HG03378 (cell line): ENCODE data around the gene NMRAL1.
A peak's percentile ranks its signal among the peaks of the same experiment; 100 is the strongest.

Experiments used
- ATAC-seq: cut with Tn5 transposase; IDR thresholded peaks from one replicate; pipeline ENCODE4 v1.9.1; 2021; ENCODE audit warnings: mild to moderate bottlenecking, moderate library complexity; ENCODE audit not compliant: unreplicated experiment

Gene NMRAL1

DNA sequence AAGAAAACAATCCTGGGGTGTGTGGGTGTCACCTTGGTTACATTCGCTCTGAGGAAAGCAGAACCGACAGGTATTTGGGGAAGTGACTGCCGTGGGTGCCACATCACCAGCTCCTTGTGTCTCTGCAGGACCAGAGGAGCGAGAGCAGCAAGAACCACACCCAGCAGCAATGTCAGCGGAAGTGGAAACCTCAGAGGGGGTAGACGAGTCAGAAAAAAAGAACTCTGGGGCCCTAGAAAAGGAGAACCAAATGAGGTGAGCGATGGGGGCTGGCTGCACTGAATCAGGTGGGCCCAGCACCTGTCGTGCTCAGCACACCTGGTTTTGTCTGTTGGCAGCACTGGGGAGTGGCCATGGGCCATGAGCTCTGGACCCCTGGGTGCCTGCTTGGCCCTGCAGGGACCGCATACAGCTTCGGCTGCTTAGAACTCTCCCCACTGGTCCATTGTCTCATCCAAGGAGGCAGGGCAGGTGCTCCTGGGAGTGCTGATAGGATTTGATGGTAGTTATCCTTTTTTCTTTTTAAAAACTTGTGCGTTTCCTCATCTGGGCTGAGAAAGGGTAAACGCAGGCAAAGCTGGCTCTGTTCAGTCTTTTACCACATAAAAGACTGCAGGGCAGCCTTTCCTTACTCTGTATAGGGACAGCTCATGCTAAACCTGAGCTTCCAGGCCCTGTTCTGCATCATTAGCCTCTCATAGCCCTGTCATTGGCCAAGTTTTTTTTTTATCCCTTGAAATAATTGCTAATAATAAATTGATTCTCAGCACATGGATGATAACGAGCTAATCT is 31.1 kb upstream of the NMRAL1 start:
- no peak for ATAC-seq

DNA sequence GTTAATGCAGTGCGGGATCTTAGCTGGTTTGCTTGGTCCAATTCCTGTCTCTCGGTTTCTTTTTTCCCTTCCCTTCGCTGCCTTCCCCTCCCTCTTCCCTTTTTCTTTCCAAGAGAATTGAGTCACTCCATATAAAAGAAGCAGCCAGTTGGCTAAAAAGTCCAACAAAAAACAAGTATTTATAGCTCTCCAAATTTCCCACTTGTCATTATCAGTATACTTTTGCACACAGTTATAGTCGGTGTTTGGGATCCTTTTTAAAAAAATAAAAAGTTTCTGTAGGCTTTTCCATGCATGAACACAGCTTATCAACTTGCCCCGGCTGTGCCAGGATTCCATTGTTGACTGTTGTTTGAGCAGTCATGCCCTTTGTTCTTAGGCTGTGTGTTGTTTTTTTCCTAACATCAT is 26.6 kb upstream of the NMRAL1 start:
- no peak for ATAC-seq

DNA sequence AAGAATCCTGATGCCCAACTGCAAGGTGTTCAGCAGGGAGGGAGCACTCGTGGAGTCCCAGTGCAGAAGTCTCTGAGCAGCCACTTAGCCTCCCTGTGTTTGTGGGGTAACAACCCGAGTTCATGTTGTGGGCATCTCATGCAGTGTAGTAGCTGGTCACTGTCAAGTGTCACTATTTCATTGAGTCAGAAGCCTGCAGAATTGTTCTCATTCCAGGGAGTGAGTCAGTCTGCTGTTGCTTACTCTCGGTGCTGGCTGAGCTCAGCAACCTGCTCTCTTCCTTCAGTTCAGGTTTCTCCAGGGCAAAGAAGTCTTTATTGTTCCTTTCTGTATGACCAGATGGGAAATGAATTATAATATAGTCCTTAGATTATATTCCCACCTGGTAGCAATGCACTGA is 25.8 kb upstream of the NMRAL1 start:
- no peak for ATAC-seq

- no peak for ATAC-seq
Measured at GRCh38 chr16:4499196-4499555, 24.8 kb upstream of the NMRAL1 start.

- ATAC-seq: no peak
Measured at GRCh38 chr16:4498546-4499195, 24.2 kb upstream of the NMRAL1 start.

DNA sequence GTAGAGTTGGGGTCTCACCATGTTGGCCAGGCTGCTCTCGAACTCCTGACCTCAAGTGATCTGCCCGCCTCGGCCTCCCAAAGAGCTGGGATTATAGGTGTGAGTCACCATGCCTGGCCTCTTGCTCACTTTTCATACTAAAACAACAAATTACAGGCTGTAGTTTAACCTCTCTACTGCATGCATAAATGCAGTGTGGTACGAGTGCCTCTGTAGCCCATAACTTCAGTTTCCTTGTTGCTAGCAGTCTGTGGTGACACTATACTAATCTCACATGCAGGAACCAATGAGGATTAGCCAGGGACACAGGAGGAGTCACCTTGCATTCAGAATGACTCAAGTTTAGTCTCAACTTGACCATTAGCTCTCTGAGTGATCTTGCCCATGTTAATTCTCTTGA is 21.9 kb upstream of the NMRAL1 start:
- no peak for ATAC-seq

- no peak for ATAC-seq
Measured at GRCh38 chr16:4495766-4496165, 21.3 kb upstream of the NMRAL1 start.

- ATAC-seq: no peak
Measured at GRCh38 chr16:4494746-4495490, 20.5 kb upstream of the NMRAL1 start.

GRCh38 chr16:4491898-4492297 is 17.5 kb upstream of the NMRAL1 start:
- no peak for ATAC-seq

DNA sequence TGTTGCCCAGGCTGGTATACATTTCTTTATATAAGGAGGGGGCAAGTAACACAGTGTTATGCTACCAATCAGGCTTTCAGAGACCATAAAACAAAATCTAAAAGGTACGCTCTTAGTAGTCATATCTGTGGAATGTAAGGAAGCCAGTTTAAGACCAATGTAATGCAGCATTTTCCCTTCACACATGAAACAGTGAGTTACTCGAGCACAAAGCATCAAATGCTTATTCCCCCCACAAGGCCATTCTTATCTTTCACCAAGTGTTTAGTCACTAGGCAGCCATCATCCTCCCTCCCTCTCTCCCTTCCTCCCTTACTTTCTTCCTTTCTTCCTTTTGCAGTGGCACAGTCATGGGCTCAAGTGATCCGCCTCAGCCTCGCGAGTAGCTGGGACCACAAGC is 14.6 kb upstream of the NMRAL1 start:
- no peak for ATAC-seq

GRCh38 chr16:4488499-4488967 is 14.1 kb upstream of the NMRAL1 start:
- ATAC-seq: no peak

DNA sequence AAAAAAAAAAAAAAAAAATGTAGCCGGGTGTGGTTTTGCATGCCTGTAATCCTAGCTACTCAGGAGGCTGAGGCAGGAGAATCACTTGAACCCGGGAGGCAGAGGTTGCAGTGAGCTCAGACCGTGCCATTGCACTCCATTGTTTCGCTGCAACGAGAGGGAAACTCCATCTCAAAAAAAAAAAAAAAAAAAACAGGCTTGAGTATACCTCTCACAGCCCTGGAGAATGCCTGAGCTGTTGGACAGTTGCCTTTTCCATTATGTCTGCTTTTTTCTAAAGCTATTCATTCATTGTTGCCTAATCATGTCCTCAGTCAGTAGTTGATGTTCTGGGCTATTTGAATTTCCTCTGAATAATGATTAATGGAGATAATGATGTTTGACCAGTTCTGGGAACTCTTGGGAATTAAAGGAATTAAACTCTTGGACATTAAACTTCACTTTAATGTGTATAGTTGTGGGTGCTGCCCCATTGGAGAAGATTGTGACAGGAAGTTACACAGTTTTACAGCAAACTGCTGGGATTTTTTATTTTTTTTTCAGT is 13.6 kb upstream of the NMRAL1 start:
- no peak for ATAC-seq

- no peak for ATAC-seq
Measured at GRCh38 chr16:4486126-4486893, 11.9 kb upstream of the NMRAL1 start.

DNA sequence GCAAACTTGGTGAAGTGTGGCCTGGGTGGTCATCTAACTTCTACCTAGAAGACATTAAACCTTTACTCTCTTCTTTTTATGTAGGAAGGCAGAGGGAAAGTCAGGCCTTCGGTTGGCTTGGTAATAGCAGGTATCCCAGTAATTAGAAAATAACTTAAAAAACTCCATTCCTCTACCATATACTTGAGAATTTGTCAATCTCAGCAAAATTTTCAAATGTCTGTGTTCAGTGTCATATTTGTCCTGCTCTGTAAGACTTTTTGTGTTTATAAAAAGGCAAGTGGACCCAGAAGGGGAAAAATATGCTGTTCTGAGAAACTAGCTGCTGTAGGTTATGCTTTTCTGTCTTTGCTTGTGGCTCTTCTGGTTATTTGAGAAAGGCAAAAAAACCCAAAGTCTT is 7.5 kb upstream of the NMRAL1 start:
- ATAC-seq: no peak

DNA sequence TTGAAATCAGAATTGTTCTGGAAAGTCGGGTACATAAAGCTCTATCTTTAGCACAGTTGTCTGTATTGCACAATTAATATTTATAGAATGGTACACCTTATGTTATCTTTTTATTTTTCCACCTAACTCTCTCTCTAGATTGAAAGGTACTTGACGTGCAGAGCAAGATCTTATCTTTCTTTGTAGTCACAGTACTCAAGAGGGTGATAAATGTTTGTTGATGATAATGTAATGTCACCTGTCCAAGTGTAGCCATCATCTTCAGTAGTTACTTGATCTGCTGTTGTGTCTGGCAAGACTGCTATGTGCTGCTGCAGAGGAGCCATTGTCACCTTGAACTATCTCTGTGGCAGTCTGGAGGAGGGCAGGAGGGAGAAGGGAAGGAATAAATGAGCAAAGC is 7.1 kb upstream of the NMRAL1 start:
- no peak for ATAC-seq

DNA sequence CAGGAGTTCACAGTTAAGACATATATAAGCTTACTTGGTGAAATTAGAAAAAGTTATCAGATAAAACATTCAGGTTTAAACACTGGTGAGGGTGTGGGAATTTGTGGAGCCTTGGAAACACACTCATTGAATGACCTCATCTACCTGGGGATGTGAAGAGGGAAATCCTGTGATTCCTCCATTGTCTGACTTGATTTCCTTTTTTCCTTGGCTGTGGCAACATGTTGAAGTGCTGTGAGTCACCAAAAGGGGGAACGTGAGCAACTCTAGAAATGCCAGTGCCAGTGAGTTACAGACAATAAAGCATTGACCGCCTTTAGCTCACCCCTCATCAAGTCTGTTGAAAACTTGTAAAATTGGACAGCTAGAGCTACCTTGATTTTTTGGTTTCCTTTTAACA is 3.5 kb upstream of the NMRAL1 start:
- no peak for ATAC-seq

DNA sequence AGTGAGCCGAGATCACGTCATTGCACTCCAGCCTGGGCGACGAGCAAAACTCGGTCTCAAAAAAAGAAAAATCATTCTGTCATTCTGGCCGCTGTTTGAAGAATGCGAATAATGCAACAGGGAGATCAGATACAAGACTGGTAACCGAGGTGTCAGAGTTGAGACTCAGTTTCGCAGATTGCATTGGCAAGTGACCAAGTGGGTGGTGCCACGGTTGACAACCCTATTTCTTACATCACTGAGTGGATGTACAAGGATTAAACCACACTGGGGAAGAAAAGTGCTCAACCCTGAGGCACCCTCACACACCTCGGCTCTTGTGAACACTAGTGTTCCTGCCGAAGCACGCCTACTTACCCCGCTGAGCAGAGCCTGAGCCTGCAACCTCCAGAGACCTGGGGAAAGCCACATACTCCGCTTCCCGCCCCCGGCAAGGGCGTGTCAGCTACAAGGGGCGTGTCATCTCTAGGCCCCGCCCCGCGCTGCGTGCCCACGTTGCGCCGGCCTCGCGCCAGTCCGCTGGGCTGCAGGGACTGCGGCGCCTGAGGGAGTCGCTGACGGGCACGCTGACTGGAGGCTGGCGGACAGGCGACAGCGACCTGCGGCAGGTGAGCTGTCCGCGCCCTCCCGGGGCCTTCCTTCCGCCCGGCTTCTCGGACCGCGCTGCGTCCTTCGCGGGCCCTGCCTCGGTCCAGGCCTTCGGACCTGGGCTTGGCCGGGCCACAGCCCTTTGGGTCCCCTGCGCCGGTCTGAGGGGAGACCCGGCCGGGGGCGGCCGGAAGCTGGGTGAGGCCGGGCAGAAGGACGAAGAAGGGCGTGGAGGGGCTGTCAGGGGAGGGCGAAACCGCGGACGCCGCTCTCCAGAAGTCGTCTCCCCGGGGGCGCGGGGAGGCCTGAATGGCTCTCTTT is 1.7 kb upstream of the NMRAL1 start, which contains the start of gene HMOX2:
TSS of gene HMOX2 (plus strand) at position 519 of the 909 bp plus-strand sequence. CDS start 29,127 bp downstream, outside the sequence.
- peak; percentile 63 for ATAC-seq

DNA sequence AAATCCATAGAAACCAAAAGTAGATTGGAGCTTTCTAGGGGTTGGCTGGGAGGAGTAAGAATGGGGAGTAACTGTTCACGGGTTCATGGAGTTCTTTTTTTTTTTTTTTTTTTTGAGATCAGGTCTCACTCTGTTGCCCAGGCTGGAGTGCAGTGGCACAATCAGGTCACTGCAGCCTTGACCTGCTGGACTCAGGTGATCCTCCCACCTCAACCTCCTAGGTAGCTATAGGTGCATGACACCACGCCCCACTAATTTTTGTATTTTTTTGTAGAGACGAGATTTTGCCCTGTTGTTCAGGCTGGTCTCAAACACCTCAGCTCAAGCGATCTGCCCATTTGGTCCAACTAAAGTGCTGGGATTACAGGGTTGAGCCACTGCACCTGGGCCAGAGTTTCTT is 1.5 kb downstream of the NMRAL1 start:
- no peak for ATAC-seq

GRCh38 chr16:4471869-4472268 is 2.6 kb downstream of the NMRAL1 start:
- no peak for ATAC-seq

DNA sequence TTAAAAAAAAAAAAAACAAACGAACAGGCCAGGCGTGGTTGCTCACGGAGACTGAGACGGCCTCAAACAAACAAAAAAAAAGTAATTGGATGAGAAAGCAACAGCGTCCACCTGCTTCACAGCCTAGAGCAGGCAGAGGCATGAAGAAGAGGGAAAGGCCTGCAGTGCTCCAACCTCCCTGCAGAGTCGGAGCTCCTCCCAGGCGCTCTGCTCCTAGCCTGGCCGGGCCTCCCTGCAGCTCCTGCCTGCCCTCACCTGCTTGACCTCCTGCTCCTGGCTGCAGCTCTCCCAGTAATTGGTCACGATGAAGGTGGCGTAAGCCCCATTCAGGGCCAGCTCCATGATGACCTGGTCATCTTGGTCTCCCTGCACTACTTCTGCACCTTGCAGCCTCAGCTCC is 5.5 kb downstream of the NMRAL1 start:
- no peak for ATAC-seq
